SK-N-SH (cell line): ENCODE measurements around the gene FSHR. TPM values are rescaled to one million over a fixed set of nuclear protein-coding genes. Genes with fewer than 3 reads are reported as not detected.

Experiments used
- CTCF ChIA-PET: fragments of 300-600, 350-600 bp; formaldehyde crosslinking; extraction: SDS; loops from one replicate; lab custom pipeline; 2021; lab: Yijun Ruan, JAX
- POLR2A ChIA-PET: fragments of 350-600 bp; sonication (Branson Sonifier 250); formaldehyde crosslinking; extraction: SDS; loops from one replicate; lab custom pipeline; 2020; ENCODE audit warnings: antibody characterized with exemption, inconsistent platforms; lab: Yijun Ruan, JAX
- DNase-seq: peaks from one replicate; pipeline ENCODE4 v3.0.0; 2012
- H2AFZ ChIP-seq: fragments of 200-600 bp; sonication (generic); 2 replicates; pipeline ENCODE4 v1.8.1; 2016; ENCODE audit warnings: antibody characterized with exemption, mild to moderate bottlenecking, low read depth
- H3F3A ChIP-seq: fragments of 200-600 bp; sonication (generic); replicated peaks from 2 replicates; pipeline ENCODE3; 2016; ENCODE audit warnings: antibody characterized with exemption, mild to moderate bottlenecking; ENCODE audit not compliant: insufficient read depth
- H3K27ac ChIP-seq, 2 experiments: fragments of 200-500 bp in 1 of 2; fragments of 200-600 bp in 1 of 2; sonication (Bioruptor generic) in 1 of 2; sonication (generic), shearing (Covaris generic) in 1 of 2; 2 replicates each; pipeline versions ENCODE4 v1.5.1 to v1.6.1; 2014 to 2016; ENCODE audit warnings: low read depth in 2 of 2, inconsistent platforms in 1 of 2, low read length in 1 of 2, mild to moderate bottlenecking in 1 of 2, mixed read lengths in 1 of 2
- H3K27me3 ChIP-seq: fragments of 200-600 bp; sonication (generic), shearing (Covaris generic); 2 replicates; pipeline ENCODE4 v1.6.1; 2016; ENCODE audit warnings: mixed run types; ENCODE audit not compliant: insufficient read depth
- H3K36me3 ChIP-seq, 2 experiments: fragments of 200-500 bp in 1 of 2; fragments of 200-600 bp in 1 of 2; sonication (Bioruptor generic) in 1 of 2; sonication (generic) in 1 of 2; replicated peaks in 1 of 2; 2 replicates each; pipeline versions ENCODE3 to v1.5.1; 2014 to 2016; ENCODE audit warnings: low read length in 1 of 2, mild to moderate bottlenecking in 1 of 2; ENCODE audit not compliant: insufficient read depth in 2 of 2, control insufficient read depth in 1 of 2
- H3K4me1 ChIP-seq, 2 experiments: fragments of 200-500 bp in 1 of 2; fragments of 200-600 bp in 1 of 2; sonication (Bioruptor generic) in 1 of 2; sonication (generic), shearing (Covaris generic) in 1 of 2; 2 replicates each; pipeline versions ENCODE4 v1.5.1 to v1.6.1; 2014 to 2016; ENCODE audit warnings: low read depth in 1 of 2, low read length in 1 of 2, mixed run types in 1 of 2; ENCODE audit not compliant: insufficient read depth in 2 of 2, control insufficient read depth in 1 of 2
- H3K4me2 ChIP-seq: fragments of 200-600 bp; sonication (generic), shearing (Covaris generic); 2 replicates; pipeline ENCODE4 v1.6.1; 2017; ENCODE audit warnings: mixed run types
- H3K4me3 ChIP-seq, 2 experiments: fragments of 200-500 bp in 1 of 2; fragments of 200-600 bp in 1 of 2; sonication (Bioruptor generic) in 1 of 2; sonication (generic), shearing (Covaris generic) in 1 of 2; 2 replicates each; pipeline versions ENCODE4 v1.5.1 to v1.8.1; 2014 to 2016; ENCODE audit warnings: low read depth in 2 of 2, inconsistent platforms in 1 of 2, low read length in 1 of 2, mild to moderate bottlenecking in 1 of 2, mixed read lengths in 1 of 2, moderate library complexity in 1 of 2
- H3K79me2 ChIP-seq: fragments of 200-600 bp; sonication (generic); 2 replicates; pipeline ENCODE4 v1.8.1; 2017; ENCODE audit warnings: mild to moderate bottlenecking; ENCODE audit not compliant: insufficient read depth
- H3K9ac ChIP-seq: fragments of 200-600 bp; sonication (generic); 2 replicates; pipeline ENCODE4 v1.6.1; 2017; ENCODE audit warnings: mixed run types
- H3K9me2 ChIP-seq: fragments of 200-600 bp; sonication (generic); 2 replicates; pipeline ENCODE4 v1.6.1; 2017; ENCODE audit warnings: mixed run types
- H3K9me3 ChIP-seq: fragments of 200-600 bp; sonication (generic); 2 replicates; pipeline ENCODE4 v1.6.1; 2017; ENCODE audit warnings: mixed run types, mild to moderate bottlenecking, moderate library complexity
- H4K20me1 ChIP-seq: fragments of 200-600 bp; sonication (generic); 2 replicates; pipeline ENCODE4 v1.6.1; 2017; ENCODE audit warnings: mild to moderate bottlenecking, mixed run types; ENCODE audit not compliant: insufficient read depth
- GABPA ChIP-seq: IDR thresholded peaks from 2 replicates; pipeline ENCODE4 v1.4.0; 2012; ENCODE audit warnings: low read depth, mild to moderate bottlenecking
- JUND ChIP-seq: IDR thresholded peaks from 2 replicates; pipeline ENCODE4 v1.4.0; 2012
- MAX ChIP-seq: IDR thresholded peaks from 2 replicates; pipeline ENCODE4 v1.4.0; 2012; ENCODE audit warnings: low read depth
- RAD21 ChIP-seq: IDR thresholded peaks from 2 replicates; pipeline ENCODE4 v1.6.1; 2012; ENCODE audit warnings: mild to moderate bottlenecking, low read length
- RCOR1 ChIP-seq: fragments of 150-350 bp; IDR thresholded peaks from 2 replicates; pipeline ENCODE4 v1.6.1; 2017; ENCODE audit warnings: antibody characterized with exemption, low read length
- REST ChIP-seq: IDR thresholded peaks from 2 replicates; pipeline ENCODE4 v1.6.1; 2012; ENCODE audit warnings: mild to moderate bottlenecking, low read depth, low read length, moderate library complexity
- RFX5 ChIP-seq: IDR thresholded peaks from 2 replicates; pipeline ENCODE4 v1.6.1; 2012; ENCODE audit warnings: mild to moderate bottlenecking, improper control_type of control experiment, low read length
- SIN3A ChIP-seq: IDR thresholded peaks from 2 replicates; pipeline ENCODE4 v1.6.1; 2012; ENCODE audit warnings: low read depth, mild to moderate bottlenecking, low read length, moderate library complexity, borderline replicate concordance
- TAF1 ChIP-seq: IDR thresholded peaks from 2 replicates; pipeline ENCODE4 v1.6.1; 2012; ENCODE audit warnings: low read depth, mild to moderate bottlenecking, low read length, moderate library complexity, borderline replicate concordance
- WGBS: methylation state at CpG from one replicate; pipeline ENCODE4 v1.1.6; 2017; ENCODE audit warnings: low lambda C conversion rate; 5-methylcytosine and 5-hydroxymethylcytosine counted together
- polyA plus RNA-seq, 3 experiments: library from polyadenylated mRNA; depleted of rRNA; stranded (reverse); fragments of >200 nt; gene quantifications; 2 replicates each; pipeline ENCODE4 v1.2.3, GENCODE V29; 2012
- TF ChIP-seq, protein P1 (sequence below): fragments of 150-350 bp; IDR thresholded peaks from 2 replicates; pipeline ENCODE4 v1.6.1; 2016; ENCODE audit warnings: mild to moderate bottlenecking, low read depth, low read length

The FSHR gene
- polyA plus RNA-seq, 1 of the 3 experiments (the other 2 are of a cell fraction): not detected

DNA sequence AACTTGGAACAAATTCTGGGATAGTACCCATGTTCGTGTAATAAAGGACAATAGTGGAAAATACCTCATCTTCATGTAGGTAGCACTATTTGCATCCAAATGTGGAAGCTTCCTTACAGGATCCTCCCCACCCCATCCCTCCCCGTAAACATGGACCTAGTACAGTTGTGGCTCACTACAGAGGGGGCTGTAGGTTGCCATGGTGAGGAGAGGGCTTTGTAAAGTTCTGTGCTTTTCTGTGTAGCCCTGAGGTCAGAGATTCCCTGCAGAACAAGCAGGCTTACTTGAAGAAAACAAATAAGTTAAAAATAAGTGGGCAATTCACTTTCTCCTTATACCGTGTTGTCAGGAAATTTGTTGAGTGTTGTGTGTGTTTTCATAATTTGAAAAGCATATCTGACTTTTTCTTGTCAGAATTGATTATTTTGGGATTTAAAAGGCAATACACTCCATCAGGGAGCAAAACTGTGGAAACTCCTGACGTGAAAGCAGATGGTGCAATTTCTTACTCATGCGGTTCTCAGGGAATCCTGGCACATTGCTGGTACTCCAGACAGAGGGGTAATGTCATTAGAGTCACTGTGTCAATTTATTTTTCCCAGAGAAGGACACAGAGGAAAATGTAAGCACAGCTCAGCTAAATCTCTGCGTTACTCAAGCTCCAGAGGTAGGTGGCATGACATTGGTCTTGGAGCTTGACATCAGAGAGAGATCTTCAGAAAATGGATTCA lies 224.6 kb downstream of the FSHR start:
- Histone ChIP-seq H3K27me3 (no peaks in the 10 kb centered on the region), H3K36me3 (no peaks in the 10 kb centered on the region), H4K20me1 (no peaks in the 10 kb centered on the region), H3F3A (no peaks in the 10 kb centered on the region), H3K79me2 (no peaks in the 10 kb centered on the region), H3K9me2 (no peaks in the 10 kb centered on the region), H3K4me2 (no peak overlapping the region), H3K27ac (no peak overlapping the region), H3K4me1 (peaks cover 0 to 4% of the 10 kb centered on the region in 2 experiments; a peak in 1 of 4 replicates), H3K4me3 (no peak overlapping the region), H2AFZ (no peak overlapping the region), H3K9me3 (no peaks in the 10 kb centered on the region), H3K9ac (no peak overlapping the region)
- 24% methylated on average over 6 of the region's 6 CpGs for WGBS
- CTCF ChIA-PET: no interaction called here
- POLR2A ChIA-PET: no interaction called here
- TF ChIP-seq REST (no peak), JUND (no peak), MAX (no peak), GABPA (no peak), RFX5 (no peak), SIN3A (no peak), RAD21 (no peak), TAF1 (no peak)
- TF ChIP-seq, protein P1, sequence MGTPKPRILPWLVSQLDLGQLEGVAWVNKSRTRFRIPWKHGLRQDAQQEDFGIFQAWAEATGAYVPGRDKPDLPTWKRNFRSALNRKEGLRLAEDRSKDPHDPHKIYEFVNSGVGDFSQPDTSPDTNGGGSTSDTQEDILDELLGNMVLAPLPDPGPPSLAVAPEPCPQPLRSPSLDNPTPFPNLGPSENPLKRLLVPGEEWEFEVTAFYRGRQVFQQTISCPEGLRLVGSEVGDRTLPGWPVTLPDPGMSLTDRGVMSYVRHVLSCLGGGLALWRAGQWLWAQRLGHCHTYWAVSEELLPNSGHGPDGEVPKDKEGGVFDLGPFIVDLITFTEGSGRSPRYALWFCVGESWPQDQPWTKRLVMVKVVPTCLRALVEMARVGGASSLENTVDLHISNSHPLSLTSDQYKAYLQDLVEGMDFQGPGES: no peak
- no peak for DNase-seq

- Histone ChIP-seq H4K20me1 (no peaks in the 10 kb centered on the region), H3K79me2 (no peaks in the 10 kb centered on the region), H3K9me3 (no peaks in the 10 kb centered on the region), H3K36me3 (no peaks in the 10 kb centered on the region), H3K27me3 (no peaks in the 10 kb centered on the region), H3F3A (no peaks in the 10 kb centered on the region), H3K9me2 (no peaks in the 10 kb centered on the region), H3K9ac (no peak overlapping the region), H3K4me1 (no peaks in the 10 kb centered on the region), H3K4me2 (no peak overlapping the region), H3K27ac (no peak overlapping the region), H3K4me3 (no peak overlapping the region), H2AFZ (no peak overlapping the region)
- TF ChIP-seq RCOR1: no peak
- ChIA-PET POLR2A (no interaction called here), CTCF (interaction anchor here (1.1 kb wide), 1 partner anchor 15 kb away, joined by 3 read pairs; no protein-coding TSS in a partner anchor)
- 25% methylated on average over 2 of the region's 2 CpGs for WGBS
- no peak for DNase-seq
Measured at GRCh38 chr2:48927355-48927754, 227.0 kb downstream of the FSHR start.
